ENCODE data around the gene ARL14. TPM values are rescaled to one million over a fixed set of nuclear protein-coding genes. Genes with fewer than 3 reads are reported as not detected.

Gene ARL14
- total and polyA plus RNA-seq, 2 donors (not counting 3 experiments of a cell fraction or from before 2014, with no cell fraction given): not detected

- intact Hi-C loops (cut with micrococcal nuclease) (loop anchor here (2.0 kb wide), 1 partner anchor 118 kb away; no protein-coding TSS in a partner anchor), dilution Hi-C loops (cut with MboI; ENCODE audit: extremely low pct_ligation_motif_present, low sequenced_read_pairs) (no loop called here)
- POLR2A ChIA-PET: no interaction called here
- no peak for DNase-seq (ENCODE audit: low read depth, low spot score)
- BruUV-seq (replicated peaks): no TSS peak
- Histone ChIP-seq H3K9ac (replicated peaks; ENCODE audit: extremely low read depth, insufficient read depth, low read length) (no peak overlapping the region), H3K9me1 (replicated peaks; ENCODE audit: control insufficient read depth, extremely low read depth, insufficient read depth, low read length) (no peaks in the 10 kb centered on the region), H3K4me2 (ENCODE audit: insufficient read depth, low read length) (no peak overlapping the region), H3K27ac (ENCODE audit: insufficient read depth, low read depth, low read length) (no peak overlapping the region), H4K20me1 (replicated peaks; ENCODE audit: control insufficient read depth, extremely low read depth, insufficient read depth, low read length) (no peaks in the 10 kb centered on the region), H3K4me3 (replicated peaks in 1 of 3; ENCODE audit: insufficient read depth in 1 of 3, low read depth in 1 of 3, low read length in 3 of 3) (no peak overlapping the region), H3K4me1 (ENCODE audit: control insufficient read depth, extremely low read depth, insufficient read depth, low read length) (no peaks in the 10 kb centered on the region), H3K9me3 (replicated peaks; ENCODE audit: control insufficient read depth, insufficient read depth, low read length) (no peaks in the 10 kb centered on the region), H3K36me3 (ENCODE audit: control insufficient read depth in 2 of 2, extremely low read depth in 1 of 2, insufficient read depth in 2 of 2, low read length in 2 of 2) (no peaks in the 10 kb centered on the region), H2AFZ (ENCODE audit: low read depth, low read length) (no peak overlapping the region), H3K27me3 (ENCODE audit: control insufficient read depth in 2 of 2, insufficient read depth in 2 of 2, low read length in 2 of 2) (no peaks in the 10 kb centered on the region), H3K79me2 (ENCODE audit: control insufficient read depth, insufficient read depth, low read length) (no peaks in the 10 kb centered on the region)
- CTCF ChIA-PET: no interaction called here
- FAIRE-seq: no peak
- TF ChIP-seq EZH2 (IDR thresholded peaks at IDR 0.05; ENCODE audit: borderline replicate concordance, low read depth, low read length, severe bottlenecking): no peak
- TF ChIP-seq, protein P1, sequence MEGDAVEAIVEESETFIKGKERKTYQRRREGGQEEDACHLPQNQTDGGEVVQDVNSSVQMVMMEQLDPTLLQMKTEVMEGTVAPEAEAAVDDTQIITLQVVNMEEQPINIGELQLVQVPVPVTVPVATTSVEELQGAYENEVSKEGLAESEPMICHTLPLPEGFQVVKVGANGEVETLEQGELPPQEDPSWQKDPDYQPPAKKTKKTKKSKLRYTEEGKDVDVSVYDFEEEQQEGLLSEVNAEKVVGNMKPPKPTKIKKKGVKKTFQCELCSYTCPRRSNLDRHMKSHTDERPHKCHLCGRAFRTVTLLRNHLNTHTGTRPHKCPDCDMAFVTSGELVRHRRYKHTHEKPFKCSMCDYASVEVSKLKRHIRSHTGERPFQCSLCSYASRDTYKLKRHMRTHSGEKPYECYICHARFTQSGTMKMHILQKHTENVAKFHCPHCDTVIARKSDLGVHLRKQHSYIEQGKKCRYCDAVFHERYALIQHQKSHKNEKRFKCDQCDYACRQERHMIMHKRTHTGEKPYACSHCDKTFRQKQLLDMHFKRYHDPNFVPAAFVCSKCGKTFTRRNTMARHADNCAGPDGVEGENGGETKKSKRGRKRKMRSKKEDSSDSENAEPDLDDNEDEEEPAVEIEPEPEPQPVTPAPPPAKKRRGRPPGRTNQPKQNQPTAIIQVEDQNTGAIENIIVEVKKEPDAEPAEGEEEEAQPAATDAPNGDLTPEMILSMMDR (IDR thresholded peaks at IDR 0.05; ENCODE audit: extremely low read depth in 1 of 2, insufficient read depth in 1 of 2, low read depth in 1 of 2, low read length in 2 of 2): no peak
- TF ChIP-seq MAX (IDR thresholded peaks at IDR 0.05; ENCODE audit: insufficient read depth, insufficient read length): no peak
These were observed 7.4 kb downstream of the ARL14 start for GRCh38 chr3:160684368-160684740.

- no peak for DNase-seq (ENCODE audit: low read depth, low spot score)
- no peaks in the 10 kb centered on the region for H3K36me3 ChIP-seq (ENCODE audit: control insufficient read depth in 2 of 2, extremely low read depth in 1 of 2, insufficient read depth in 2 of 2, low read length in 2 of 2)
- H3K27ac ChIP-seq (ENCODE audit: insufficient read depth, low read depth, low read length): no peak overlapping the region
- ChIA-PET POLR2A (no interaction called here), CTCF (interaction anchor here (1.3 to 3.9 kb wide), 12 partner anchors 8 to 739 kb away, joined by 3 to 37 read pairs (median 6); partner anchors contain the start of gene ARL14)
- no peaks in the 10 kb centered on the region for H4K20me1 ChIP-seq (replicated peaks; ENCODE audit: control insufficient read depth, extremely low read depth, insufficient read depth, low read length)
- no peak overlapping the region for H3K4me2 ChIP-seq (ENCODE audit: insufficient read depth, low read length)
- intact Hi-C loops (cut with micrococcal nuclease): loop anchor here (2.0 to 5.0 kb wide), 2 partner anchors 118 to 737 kb away; no protein-coding TSS in a partner anchor
- H3K9me1 ChIP-seq (replicated peaks; ENCODE audit: control insufficient read depth, extremely low read depth, insufficient read depth, low read length): no peaks in the 10 kb centered on the region
- dilution Hi-C loops (cut with MboI; ENCODE audit: extremely low pct_ligation_motif_present, low sequenced_read_pairs): no loop called here
- no peak for FAIRE-seq
- H3K9ac ChIP-seq (replicated peaks; ENCODE audit: extremely low read depth, insufficient read depth, low read length): no peak overlapping the region
- H3K9me3 ChIP-seq (replicated peaks; ENCODE audit: control insufficient read depth, insufficient read depth, low read length): no peaks in the 10 kb centered on the region
- no peaks in the 10 kb centered on the region for H3K4me1 ChIP-seq (ENCODE audit: control insufficient read depth, extremely low read depth, insufficient read depth, low read length)
- H3K27me3 ChIP-seq (ENCODE audit: control insufficient read depth in 2 of 2, insufficient read depth in 2 of 2, low read length in 2 of 2): no peaks in the 10 kb centered on the region
- H2AFZ ChIP-seq (ENCODE audit: low read depth, low read length): no peak overlapping the region
- H3K79me2 ChIP-seq (ENCODE audit: control insufficient read depth, insufficient read depth, low read length): no peaks in the 10 kb centered on the region
- BruUV-seq (replicated peaks): no TSS peak
- TF ChIP-seq JUN (IDR thresholded peaks at IDR 0.05; ENCODE audit: borderline replicate concordance, insufficient read depth, insufficient read length, low read depth) (no peak), FOS (IDR thresholded peaks at IDR 0.05; ENCODE audit: borderline replicate concordance, insufficient read depth, low read length) (no peak)
- TF ChIP-seq, protein P1 (IDR thresholded peaks at IDR 0.05; ENCODE audit: extremely low read depth in 1 of 2, insufficient read depth in 1 of 2, low read depth in 1 of 2, low read length in 2 of 2): peak in 1 of 2 donors; percentile 29
- H3K4me3 ChIP-seq (replicated peaks in 1 of 3; ENCODE audit: insufficient read depth in 1 of 3, low read depth in 1 of 3, low read length in 3 of 3): no peak overlapping the region
These were observed 8.3 kb downstream of the ARL14 start for GRCh38 chr3:160685144-160685766.
